ENCODE measurements around the gene TBC1D22B. TPM values are rescaled to one million over a fixed set of nuclear protein-coding genes. Genes with fewer than 3 reads are reported as not detected.

TBC1D22B gene
- total and polyA plus RNA-seq, 9 of the 15 experiments (the other 6 are each of a cell fraction or from before 2014, with no cell fraction given): 4.8 to 24.2 (median 13.5) TPM

- no peak for TF ChIP-seq USF2 (CRISPR knock-in tag; IDR thresholded peaks at IDR 0.05)
- TF ChIP-seq CAMTA2 (CRISPR knock-in tag; conservative IDR thresholded peaks at IDR 0.05): no peak
- peak; percentile 100 for TF ChIP-seq SMARCA4 (IDR thresholded peaks at IDR 0.05)
- TF ChIP-seq ZNF586 (CRISPR knock-in tag; conservative IDR thresholded peaks at IDR 0.05): no peak
- TF ChIP-seq, protein P1, sequence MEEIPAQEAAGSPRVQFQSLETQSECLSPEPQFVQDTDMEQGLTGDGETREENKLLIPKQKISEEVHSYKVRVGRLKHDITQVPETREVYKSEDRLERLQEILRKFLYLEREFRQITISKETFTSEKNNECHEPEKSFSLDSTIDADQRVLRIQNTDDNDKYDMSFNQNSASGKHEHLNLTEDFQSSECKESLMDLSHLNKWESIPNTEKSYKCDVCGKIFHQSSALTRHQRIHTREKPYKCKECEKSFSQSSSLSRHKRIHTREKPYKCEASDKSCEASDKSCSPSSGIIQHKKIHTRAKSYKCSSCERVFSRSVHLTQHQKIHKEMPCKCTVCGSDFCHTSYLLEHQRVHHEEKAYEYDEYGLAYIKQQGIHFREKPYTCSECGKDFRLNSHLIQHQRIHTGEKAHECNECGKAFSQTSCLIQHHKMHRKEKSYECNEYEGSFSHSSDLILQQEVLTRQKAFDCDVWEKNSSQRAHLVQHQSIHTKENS (CRISPR knock-in tag; IDR thresholded peaks at IDR 0.05): 0 out of 2 replicates have a peak, but pooled peaks have one; percentile 42
- peak; percentile 83 for TF ChIP-seq CREB1 (IDR thresholded peaks at IDR 0.05)
- TF ChIP-seq CREB1 (CRISPR knock-in tag; IDR thresholded peaks at IDR 0.05): no peak
- TF ChIP-seq ZNF785 (CRISPR knock-in tag; IDR thresholded peaks at IDR 0.05): 0 out of 2 replicates have a peak, but pooled peaks have one; percentile 33
- TF ChIP-seq PREB (CRISPR knock-in tag; IDR thresholded peaks at IDR 0.05): no peak
- TF ChIP-seq, protein P2, sequence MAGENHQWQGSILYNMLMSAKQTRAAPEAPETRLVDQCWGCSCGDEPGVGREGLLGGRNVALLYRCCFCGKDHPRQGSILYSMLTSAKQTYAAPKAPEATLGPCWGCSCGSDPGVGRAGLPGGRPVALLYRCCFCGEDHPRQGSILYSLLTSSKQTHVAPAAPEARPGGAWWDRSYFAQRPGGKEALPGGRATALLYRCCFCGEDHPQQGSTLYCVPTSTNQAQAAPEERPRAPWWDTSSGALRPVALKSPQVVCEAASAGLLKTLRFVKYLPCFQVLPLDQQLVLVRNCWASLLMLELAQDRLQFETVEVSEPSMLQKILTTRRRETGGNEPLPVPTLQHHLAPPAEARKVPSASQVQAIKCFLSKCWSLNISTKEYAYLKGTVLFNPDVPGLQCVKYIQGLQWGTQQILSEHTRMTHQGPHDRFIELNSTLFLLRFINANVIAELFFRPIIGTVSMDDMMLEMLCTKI (IDR thresholded peaks at IDR 0.05; ENCODE audit: partially characterized antibody): no peak
- TF ChIP-seq ZNF512 (tag; IDR thresholded peaks at IDR 0.05): no peak
- TF ChIP-seq NR2C2 (CRISPR knock-in tag; IDR thresholded peaks at IDR 0.05): no peak
- TF ChIP-seq NR2C2 (tag; IDR thresholded peaks at IDR 0.05): peak; percentile 80; the same call in 1 of the 2 replicates
- TF ChIP-seq PYGO2 (tag; IDR thresholded peaks at IDR 0.05): peak; percentile 93
- TF ChIP-seq HEY1 (CRISPR knock-in tag; IDR thresholded peaks at IDR 0.05; ENCODE audit: borderline replicate concordance): peak; percentile 98
- TF ChIP-seq, protein P3, sequence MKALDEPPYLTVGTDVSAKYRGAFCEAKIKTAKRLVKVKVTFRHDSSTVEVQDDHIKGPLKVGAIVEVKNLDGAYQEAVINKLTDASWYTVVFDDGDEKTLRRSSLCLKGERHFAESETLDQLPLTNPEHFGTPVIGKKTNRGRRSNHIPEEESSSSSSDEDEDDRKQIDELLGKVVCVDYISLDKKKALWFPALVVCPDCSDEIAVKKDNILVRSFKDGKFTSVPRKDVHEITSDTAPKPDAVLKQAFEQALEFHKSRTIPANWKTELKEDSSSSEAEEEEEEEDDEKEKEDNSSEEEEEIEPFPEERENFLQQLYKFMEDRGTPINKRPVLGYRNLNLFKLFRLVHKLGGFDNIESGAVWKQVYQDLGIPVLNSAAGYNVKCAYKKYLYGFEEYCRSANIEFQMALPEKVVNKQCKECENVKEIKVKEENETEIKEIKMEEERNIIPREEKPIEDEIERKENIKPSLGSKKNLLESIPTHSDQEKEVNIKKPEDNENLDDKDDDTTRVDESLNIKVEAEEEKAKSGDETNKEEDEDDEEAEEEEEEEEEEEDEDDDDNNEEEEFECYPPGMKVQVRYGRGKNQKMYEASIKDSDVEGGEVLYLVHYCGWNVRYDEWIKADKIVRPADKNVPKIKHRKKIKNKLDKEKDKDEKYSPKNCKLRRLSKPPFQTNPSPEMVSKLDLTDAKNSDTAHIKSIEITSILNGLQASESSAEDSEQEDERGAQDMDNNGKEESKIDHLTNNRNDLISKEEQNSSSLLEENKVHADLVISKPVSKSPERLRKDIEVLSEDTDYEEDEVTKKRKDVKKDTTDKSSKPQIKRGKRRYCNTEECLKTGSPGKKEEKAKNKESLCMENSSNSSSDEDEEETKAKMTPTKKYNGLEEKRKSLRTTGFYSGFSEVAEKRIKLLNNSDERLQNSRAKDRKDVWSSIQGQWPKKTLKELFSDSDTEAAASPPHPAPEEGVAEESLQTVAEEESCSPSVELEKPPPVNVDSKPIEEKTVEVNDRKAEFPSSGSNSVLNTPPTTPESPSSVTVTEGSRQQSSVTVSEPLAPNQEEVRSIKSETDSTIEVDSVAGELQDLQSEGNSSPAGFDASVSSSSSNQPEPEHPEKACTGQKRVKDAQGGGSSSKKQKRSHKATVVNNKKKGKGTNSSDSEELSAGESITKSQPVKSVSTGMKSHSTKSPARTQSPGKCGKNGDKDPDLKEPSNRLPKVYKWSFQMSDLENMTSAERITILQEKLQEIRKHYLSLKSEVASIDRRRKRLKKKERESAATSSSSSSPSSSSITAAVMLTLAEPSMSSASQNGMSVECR (CRISPR knock-in tag; IDR thresholded peaks at IDR 0.05): no peak
- peak; percentile 100 for TF ChIP-seq SMARCE1 (IDR thresholded peaks at IDR 0.05)
Observed at GRCh38 chr6:37302086-37302686, 44.6 kb downstream of the TBC1D22B start (continued).
